H1 (cell line): Measurements from ENCODE around the gene ATP6V1G1. TPM values are rescaled to one million over a fixed set of nuclear protein-coding genes. Genes with fewer than 3 reads are reported as not detected.

Experiments
- CTCF ChIA-PET: fragments of 300-600 bp; sonication (Branson Sonifier 250); formaldehyde crosslinking; loops from one replicate; lab custom pipeline; 2021; ENCODE audit not compliant: partially characterized antibody; lab: Charles Lee
- POLR2A ChIA-PET: fragments of 300-600 bp; sonication (Branson Sonifier 250); formaldehyde crosslinking; loops from one replicate; lab custom pipeline; 2021; ENCODE audit warnings: inconsistent platforms; ENCODE audit not compliant: partially characterized antibody; lab: Charles Lee
- DNase-seq, 2 experiments: peaks; one replicate each; pipeline versions ENCODE4 v3.0.0 to v3.0.0-alpha.2; 2010 to 2022; ENCODE audit warnings: low spot score in 2 of 2, low read depth in 1 of 2, mixed read lengths in 1 of 2
- FAIRE-seq: peaks from 2 replicates; lab custom pipeline; 2011; peaks lifted over from hg19 to GRCh38; lab: Jason Lieb, UNC
- H2AFZ ChIP-seq: 2 replicates; pipeline ENCODE4 v1.8.1; 2012; ENCODE audit warnings: low read length, inconsistent platforms
- H2AK5ac ChIP-seq: 2 replicates; pipeline ENCODE4 v1.6.1; 2013; ENCODE audit warnings: low read depth, low read length
- H2BK120ac ChIP-seq: replicated peaks from 2 replicates; pipeline ENCODE3; 2013; ENCODE audit warnings: low read depth, low read length, inconsistent platforms
- H2BK12ac ChIP-seq: 2 replicates; pipeline ENCODE4 v1.6.1; 2013; ENCODE audit warnings: low read depth, low read length
- H2BK15ac ChIP-seq: 2 replicates; pipeline ENCODE4 v1.6.1; 2013; ENCODE audit warnings: low read length
- H2BK20ac ChIP-seq: 2 replicates; pipeline ENCODE4 v1.6.1; 2013; ENCODE audit warnings: low read length
- H2BK5ac ChIP-seq: 2 replicates; pipeline ENCODE4 v1.6.1; 2013; ENCODE audit warnings: low read depth, low read length
- H3K14ac ChIP-seq: 2 replicates; pipeline ENCODE4 v1.6.1; 2013; ENCODE audit warnings: inconsistent platforms; ENCODE audit not compliant: insufficient read length
- H3K18ac ChIP-seq: 2 replicates; pipeline ENCODE4 v1.6.1; 2013; ENCODE audit warnings: low read length; ENCODE audit errors: extremely low read depth
- H3K23ac ChIP-seq: 2 replicates; pipeline ENCODE4 v1.6.1; 2013; ENCODE audit warnings: inconsistent platforms; ENCODE audit not compliant: insufficient read length
- H3K23me2 ChIP-seq: 2 replicates; pipeline ENCODE4 v1.6.1; 2013; ENCODE audit warnings: low read depth, low read length
- H3K27ac ChIP-seq: 2 replicates; pipeline ENCODE4 v1.6.1; 2011; ENCODE audit warnings: low read depth, low read length, inconsistent platforms
- H3K27me3 ChIP-seq, 4 experiments: replicated peaks in 1 of 4; 1 replicate in 1 of 4; 2 replicates in 3 of 4; pipeline versions ENCODE4 v1.6.1 to v1.8.1; 2011 to 2013; ENCODE audit warnings: low read length in 3 of 4, mild to moderate bottlenecking in 3 of 4, inconsistent platforms in 2 of 4, mixed read lengths in 2 of 4, moderate library complexity in 1 of 4; ENCODE audit not compliant: control insufficient read depth in 3 of 4, insufficient read depth in 3 of 4; ENCODE audit errors: extremely low read depth in 1 of 4
- H3K36me3 ChIP-seq, 4 experiments: 2 replicates each; pipeline versions ENCODE4 v1.6.1 to v1.8.1; 2011 to 2013; ENCODE audit warnings: mild to moderate bottlenecking in 4 of 4, low read length in 3 of 4, moderate library complexity in 2 of 4, control low read depth in 1 of 4, inconsistent platforms in 1 of 4; ENCODE audit not compliant: insufficient read depth in 4 of 4, control insufficient read depth in 2 of 4
- H3K4ac ChIP-seq: replicated peaks from 2 replicates; pipeline ENCODE3; 2013; ENCODE audit warnings: low read length, low read depth, mixed read lengths, inconsistent platforms; ENCODE audit not compliant: insufficient read length
- H3K4me1 ChIP-seq, 4 experiments: replicated peaks in 1 of 4; 1 replicate in 1 of 4; 2 replicates in 3 of 4; pipeline versions ENCODE4 v1.6.1 to v1.8.1; 2011 to 2013; ENCODE audit warnings: low read length in 3 of 4, inconsistent platforms in 2 of 4, mixed read lengths in 1 of 4; ENCODE audit not compliant: insufficient read depth in 4 of 4, control insufficient read depth in 3 of 4
- H3K4me2 ChIP-seq, 2 experiments: 2 replicates each; pipeline versions ENCODE4 v1.6.1 to v1.8.1; 2011 to 2013; ENCODE audit warnings: low read depth in 2 of 2, low read length in 2 of 2, control low read depth in 1 of 2, inconsistent platforms in 1 of 2, mild to moderate bottlenecking in 1 of 2; ENCODE audit not compliant: insufficient read depth in 1 of 2
- H3K4me3 ChIP-seq, 4 experiments: fragments of 200-600, 300-600 bp in 1 of 4; sonication (generic), shearing (Covaris generic), sonication (Bioruptor Twin) in 1 of 4; 2 replicates each; pipeline versions ENCODE4 v1.5.1 to v1.8.1; 2011 to 2016; ENCODE audit warnings: low read length in 4 of 4, low read depth in 3 of 4, control low read depth in 2 of 4, inconsistent platforms in 2 of 4, mild to moderate bottlenecking in 2 of 4, mixed read lengths in 1 of 4, moderate library complexity in 1 of 4; ENCODE audit not compliant: insufficient read depth in 2 of 4; ENCODE audit errors: extremely low read depth in 1 of 4
- H3K56ac ChIP-seq: replicated peaks from 2 replicates; pipeline ENCODE3; 2013; ENCODE audit warnings: low read depth, mild to moderate bottlenecking, mixed read lengths, low read length, inconsistent platforms; ENCODE audit not compliant: insufficient read length
- H3K79me1 ChIP-seq: 2 replicates; pipeline ENCODE4 v1.6.1; 2013; ENCODE audit warnings: low read depth, low read length, control low read depth
- H3K79me2 ChIP-seq, 2 experiments: 2 replicates each; pipeline versions ENCODE4 v1.6.1 to v1.8.1; 2012 to 2013; ENCODE audit warnings: low read length in 2 of 2, mild to moderate bottlenecking in 2 of 2, inconsistent platforms in 1 of 2; ENCODE audit not compliant: insufficient read depth in 2 of 2, control insufficient read depth in 1 of 2
- H3K9ac ChIP-seq, 4 experiments: replicated peaks in 1 of 4; 1 replicate in 1 of 4; 2 replicates in 3 of 4; pipeline versions ENCODE4 v1.6.1 to v1.8.1; 2011 to 2013; ENCODE audit warnings: low read depth in 3 of 4, low read length in 3 of 4, control low read depth in 2 of 4, mild to moderate bottlenecking in 2 of 4, moderate library complexity in 2 of 4, inconsistent platforms in 1 of 4; ENCODE audit errors: extremely low read depth in 1 of 4
- H3K9me3 ChIP-seq, 2 experiments: 2 replicates each; pipeline versions ENCODE4 v1.6.1 to v1.8.1; 2012 to 2013; ENCODE audit warnings: mild to moderate bottlenecking in 2 of 2, moderate library complexity in 2 of 2, control low read depth in 1 of 2, inconsistent platforms in 1 of 2, low read depth in 1 of 2, low read length in 1 of 2, mixed read lengths in 1 of 2; ENCODE audit not compliant: insufficient read depth in 2 of 2
- H4K20me1 ChIP-seq, 2 experiments: replicated peaks in 1 of 2; 2 replicates each; pipeline versions ENCODE3 to v1.8.1; 2011 to 2013; ENCODE audit warnings: inconsistent platforms in 2 of 2, low read length in 2 of 2, mild to moderate bottlenecking in 1 of 2; ENCODE audit not compliant: insufficient read depth in 2 of 2, control insufficient read depth in 1 of 2
- H4K5ac ChIP-seq: 2 replicates; pipeline ENCODE4 v1.6.1; 2013; ENCODE audit warnings: low read length, low read depth, mixed read lengths, inconsistent platforms; ENCODE audit not compliant: insufficient read length
- H4K8ac ChIP-seq: 2 replicates; pipeline ENCODE4 v1.8.0; 2013; ENCODE audit warnings: mild to moderate bottlenecking, moderate library complexity, low read length, inconsistent platforms; ENCODE audit not compliant: insufficient read depth; ENCODE audit errors: extremely low read depth
- H4K91ac ChIP-seq: replicated peaks from 2 replicates; pipeline ENCODE3; 2013; ENCODE audit warnings: low read length, mixed read lengths, inconsistent platforms; ENCODE audit not compliant: insufficient read length
- BRCA1 ChIP-seq: IDR thresholded peaks from 2 replicates; pipeline ENCODE4 v1.6.1; 2012; ENCODE audit warnings: low read depth, low read length, improper control_type of control experiment
- GABPA ChIP-seq: IDR thresholded peaks from 2 replicates; pipeline ENCODE4 v1.6.1; 2011; ENCODE audit warnings: mild to moderate bottlenecking, low read length, moderate library complexity, borderline replicate concordance; ENCODE audit not compliant: insufficient read depth
- JUND ChIP-seq: IDR thresholded peaks from 2 replicates; pipeline ENCODE4 v1.6.1; 2011; ENCODE audit warnings: mild to moderate bottlenecking, improper control_type of control experiment, low read length
- KDM4A ChIP-seq: IDR thresholded peaks from one replicate; pipeline ENCODE4 v1.7.1; 2012; ENCODE audit warnings: low read depth, mild to moderate bottlenecking, moderate library complexity, low read length, inconsistent platforms; ENCODE audit not compliant: severe bottlenecking
- RBBP5 ChIP-seq: IDR thresholded peaks from 2 replicates; pipeline ENCODE4 v1.7.1; 2012; ENCODE audit warnings: low read depth, mild to moderate bottlenecking, inconsistent platforms, low read length, moderate library complexity, borderline replicate concordance
- SIRT6 ChIP-seq: IDR thresholded peaks from one replicate; pipeline ENCODE4 v1.7.1; 2012; ENCODE audit warnings: low read length, inconsistent platforms
- WGBS, 2 experiments: shearing (Covaris generic) in 1 of 2; methylation state at CpG; one replicate each; pipeline versions ENCODE4 v1.1.6 to v1.1.7; 2013 to 2015; ENCODE audit warnings: low lambda C conversion rate in 2 of 2, mixed read lengths in 2 of 2, inconsistent platforms in 1 of 2, low coverage in 1 of 2, missing lambda C conversion rate in 1 of 2; ENCODE audit not compliant: insufficient replicate concordance in 2 of 2, insufficient coverage in 1 of 2, insufficient read length in 1 of 2; ENCODE audit errors: extremely low coverage in 1 of 2, missing lambda C conversion rate in 1 of 2; 5-methylcytosine and 5-hydroxymethylcytosine counted together
- long read RNA-seq, 2 experiments: library from RNA in 1 of 2; library from capped mRNA in 1 of 2; stranded (forward); transcript quantifications; one replicate each; pipeline ENCODE4 v2.0.0, GENCODE V29; 2021; ENCODE audit warnings: inconsistent platforms in 1 of 2
- polyA minus RNA-seq, 3 experiments: library from RNA; depleted of rRNA, polyadenylated mRNA; stranded (reverse); fragments of >200 nt; gene quantifications; 1 replicate in 2 of 3; 2 replicates in 1 of 3; pipeline ENCODE4 v1.2.3, GENCODE V29; 2011
- polyA plus RNA-seq, 7 experiments: library from polyadenylated mRNA; depleted of rRNA in 3 of 7; stranded (reverse) in 5 of 7; unstranded in 2 of 7; fragments of >200 nt in 5 of 7; fragments of 200-250 nt in 2 of 7; gene quantifications; 1 replicate in 5 of 7; 2 replicates in 1 of 7; 4 replicates in 1 of 7; pipeline versions ENCODE4 v1.2.1 to v1.2.3, GENCODE V29; 2011 to 2013; ENCODE audit warnings: missing spikeins in 2 of 7, mixed read lengths in 2 of 7
- total RNA-seq: library from RNA; stranded (reverse); fragmentation: NEBNext Ultra II Directional; extraction: Animal tissue kit (Norgen Biotek cat#: 25700); gene quantifications from 2 replicates; pipeline ENCODE4 v1.2.1, GENCODE V29; 2021
- TF ChIP-seq, protein P1 (sequence below): IDR thresholded peaks from 2 replicates; pipeline ENCODE4 v1.6.1; 2012; ENCODE audit warnings: inconsistent platforms

Gene ATP6V1G1, protein sequence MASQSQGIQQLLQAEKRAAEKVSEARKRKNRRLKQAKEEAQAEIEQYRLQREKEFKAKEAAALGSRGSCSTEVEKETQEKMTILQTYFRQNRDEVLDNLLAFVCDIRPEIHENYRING
- total RNA-seq: 112 and 114 TPM in 2 replicates
- 76.5 and 124 TPM in 2 replicates for polyA plus RNA-seq (2011; rRNA removed)
- polyA plus RNA-seq (2011; cell fraction: cytosol; rRNA removed): 161 TPM
- polyA plus RNA-seq (2011; cell fraction: nucleus; rRNA removed): 39.4 TPM
- polyA plus RNA-seq (2012, experiment 1 of 2): 105 to 131 TPM (median 109 TPM) in 4 replicates
- polyA plus RNA-seq (2012, experiment 2 of 2): 41.0 TPM
- polyA plus RNA-seq (2013, experiment 1 of 2): 191 TPM
- polyA plus RNA-seq (2013, experiment 2 of 2): 191 TPM
- 32.3 and 41.7 TPM in 2 replicates for polyA minus RNA-seq (2011; rRNA and poly(A)+ RNA removed)
- 53.4 TPM for polyA minus RNA-seq (2011; cell fraction: cytosol; rRNA and poly(A)+ RNA removed)
- 37.1 TPM for polyA minus RNA-seq (2011; cell fraction: nucleus; rRNA and poly(A)+ RNA removed)
- long read RNA-seq, experiment 1, transcript ATP6V1G1-201 (3 exons, 1,080 nt): major isoform, 196 of 270 reads
- long read RNA-seq, experiment 1, partial matches to known transcripts: 68 of 270 reads
- long read RNA-seq, experiment 1, other reads (novel, unspliced or antisense): 6 of 270 reads
- long read RNA-seq, experiment 2, transcript ATP6V1G1-201 (3 exons, 1,080 nt): major isoform, 651 of 657 reads
- long read RNA-seq, experiment 2, partial matches to known transcripts: 0 of 657 reads
- long read RNA-seq, experiment 2, other reads (novel, unspliced or antisense): 6 of 657 reads

DNA sequence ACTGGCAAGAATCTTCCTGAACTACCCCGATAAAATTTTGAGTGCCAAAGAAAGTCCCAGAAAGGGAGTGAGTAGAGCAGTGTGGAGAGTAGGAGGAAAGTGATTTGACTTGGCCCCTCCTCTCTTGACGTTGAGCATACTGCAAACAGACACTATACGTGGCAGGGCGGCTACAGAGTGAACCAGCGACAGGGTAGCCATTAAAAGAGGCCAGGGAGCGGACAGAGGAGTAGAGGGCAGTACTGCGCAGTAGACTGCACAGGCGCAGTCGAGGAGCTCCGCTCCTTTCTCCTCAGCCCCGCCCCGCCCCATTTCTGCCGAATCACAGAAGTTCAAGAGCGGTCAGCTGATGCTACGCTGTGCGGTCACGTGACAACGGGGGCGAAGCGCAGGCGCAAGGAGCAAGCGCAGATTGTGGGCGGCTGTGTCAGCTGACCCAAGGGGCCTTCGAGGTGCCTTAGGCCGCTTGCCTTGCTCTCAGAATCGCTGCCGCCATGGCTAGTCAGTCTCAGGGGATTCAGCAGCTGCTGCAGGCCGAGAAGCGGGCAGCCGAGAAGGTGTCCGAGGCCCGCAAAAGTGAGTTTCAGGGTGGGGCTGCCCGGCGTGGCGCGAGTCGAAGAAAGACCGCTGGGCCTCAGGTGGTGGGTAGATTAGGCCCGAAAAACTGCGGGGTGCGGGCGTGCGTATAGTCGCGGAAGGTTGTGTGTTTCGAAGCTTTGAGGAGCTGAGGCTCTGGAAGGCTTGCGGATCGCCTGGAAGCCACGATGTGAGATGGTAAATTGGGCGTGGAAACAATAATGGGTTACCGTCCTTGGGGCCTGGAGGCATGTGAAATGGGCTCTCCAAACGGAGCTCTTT, at the start of gene ATP6V1G1:
ATP6V1G1 (plus strand) TSS at position 425 of the 858 bp plus-strand sequence; CDS start at position 495, 70 bp downstream.
- CTCF ChIA-PET: interaction anchor here (0.6 to 3.5 kb wide), 9 partner anchors 8 to 202 kb away, joined by 3 to 16 read pairs (median 4); no protein-coding TSS in a partner anchor
- Histone ChIP-seq H4K8ac (peak within 1 kb of the TSS; percentile 96; the same call in 1 of the 2 replicates), H3K27me3 (no peaks in the 10 kb centered on the region), H3K79me2 (peaks cover 35 to 50% of the 10 kb centered on the region in 2 experiments), H3K14ac (no peak within 1 kb of the TSS), H2BK120ac (no peak within 1 kb of the TSS), H4K20me1 (peaks cover 12 to 20% of the 10 kb centered on the region in 2 experiments), H2BK12ac (peak within 1 kb of the TSS; percentile 77), H4K91ac (peak within 1 kb of the TSS; percentile 70), H2AFZ (no peak within 1 kb of the TSS), H3K23ac (no peak within 1 kb of the TSS), H3K9me3 (no peaks in the 10 kb centered on the region), H3K4me3 (peak within 1 kb of the TSS; percentile 75 to 97 (median 89)), H3K9ac (peak within 1 kb of the TSS; percentile 96 to 99 (median 98)), H3K4ac (no peak within 1 kb of the TSS), H3K4me2 (peak within 1 kb of the TSS; percentile 94 to 99), H3K79me1 (peaks cover 4% of the 10 kb centered on the region), H2BK15ac (no peak within 1 kb of the TSS), H3K23me2 (peaks cover 9% of the 10 kb centered on the region), H3K4me1 (peaks cover 6 to 16% (median 8%) of the 10 kb centered on the region in 4 experiments), H3K56ac (peak within 1 kb of the TSS; percentile 18), H3K36me3 (peaks cover 0 to 5% (median 2%) of the 10 kb centered on the region in 4 experiments; a peak in 6 of 8 replicates), H3K27ac (peak within 1 kb of the TSS; percentile 82), H2BK5ac (peak within 1 kb of the TSS; percentile 91), H4K5ac (peak within 1 kb of the TSS; percentile 91), H3K18ac (peak within 1 kb of the TSS; percentile 75), H2BK20ac (peak within 1 kb of the TSS; percentile 26; the same call in 1 of the 2 replicates), H2AK5ac (peak within 1 kb of the TSS; percentile 97; the same call in 1 of the 2 replicates)
- DNase-seq (peak; percentile 96 to 97), FAIRE-seq (peak; percentile 45)
- POLR2A ChIA-PET: interaction anchor here (0.5 to 17.6 kb wide), 29 partner anchors 8 to 189 kb away, joined by 3 to 218 read pairs (median 4); partner anchors contain the start of genes TMEM268 and WHRN
- 2% methylated on average over 52 of the region's 52 CpGs; no CpG with 5 or more reads in 1 of the 2 experiments for WGBS, 2 experiments
- TF ChIP-seq RBBP5 (no peak), BRCA1 (no peak), JUND (0 out of 2 replicates have a peak, but pooled peaks have one; percentile 6), SIRT6 (no peak), KDM4A (no peak), GABPA (no peak)
- TF ChIP-seq, protein P1, sequence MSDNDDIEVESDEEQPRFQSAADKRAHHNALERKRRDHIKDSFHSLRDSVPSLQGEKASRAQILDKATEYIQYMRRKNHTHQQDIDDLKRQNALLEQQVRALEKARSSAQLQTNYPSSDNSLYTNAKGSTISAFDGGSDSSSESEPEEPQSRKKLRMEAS: peak; percentile 77
